Upper lobe of right lung (tissue), 1 donor: ENCODE data around the gene SRGAP3. TPM values are rescaled to one million over a fixed set of nuclear protein-coding genes. Genes with fewer than 3 reads are reported as not detected.

Source experiments
- ATAC-seq: fragments of 200-7000 bp; cut with Tn5 transposase; one replicate; pipeline ENCODE4 v1.9.1; 2020; ENCODE audit warnings: mild to moderate bottlenecking, moderate library complexity
- DNase-seq: peaks from one replicate; pipeline ENCODE4 v3.0.0-alpha.2; 2020
- H3K27ac ChIP-seq: fragments of 200-600 bp; one replicate; pipeline ENCODE4 v1.8.0; 2022
- H3K27me3 ChIP-seq: fragments of 200-600 bp; one replicate; pipeline ENCODE4 v1.8.0; 2022; ENCODE audit warnings: mild to moderate bottlenecking
- H3K36me3 ChIP-seq: fragments of 200-600 bp; one replicate; pipeline ENCODE4 v1.8.0; 2022
- H3K4me1 ChIP-seq: fragments of 200-600 bp; one replicate; pipeline ENCODE4 v1.8.0; 2022
- H3K4me3 ChIP-seq: fragments of 200-600 bp; one replicate; pipeline ENCODE4 v1.8.0; 2022; ENCODE audit warnings: mild to moderate bottlenecking
- H3K9me3 ChIP-seq: fragments of 200-600 bp; one replicate; pipeline ENCODE4 v1.8.0; 2022
- intact Hi-C: fragments of 100-400 bp; cut with DNase I; formaldehyde crosslinking; loops from one replicate; pipeline ENCODE4 v1.11.0; 2022
- total RNA-seq: library from RNA; stranded (reverse); fragmentation: NEBNext Ultra II Directional; extraction: Animal tissue kit (Norgen Biotek cat#: 25700); gene quantifications from one replicate; pipeline ENCODE4 v1.2.1, GENCODE V29; 2021
- TF ChIP-seq, protein P1 (sequence below): fragments of 200-600 bp; IDR thresholded peaks from one replicate; pipeline ENCODE4 v1.8.0; 2022; ENCODE audit warnings: antibody characterized with exemption
- donor health status: DM: no; HTN: yes; CAD: no; lungs with severe emphysema.

SRGAP3 gene
- total RNA-seq, 1 donor from 2014 or later: 3.2 TPM

DNA sequence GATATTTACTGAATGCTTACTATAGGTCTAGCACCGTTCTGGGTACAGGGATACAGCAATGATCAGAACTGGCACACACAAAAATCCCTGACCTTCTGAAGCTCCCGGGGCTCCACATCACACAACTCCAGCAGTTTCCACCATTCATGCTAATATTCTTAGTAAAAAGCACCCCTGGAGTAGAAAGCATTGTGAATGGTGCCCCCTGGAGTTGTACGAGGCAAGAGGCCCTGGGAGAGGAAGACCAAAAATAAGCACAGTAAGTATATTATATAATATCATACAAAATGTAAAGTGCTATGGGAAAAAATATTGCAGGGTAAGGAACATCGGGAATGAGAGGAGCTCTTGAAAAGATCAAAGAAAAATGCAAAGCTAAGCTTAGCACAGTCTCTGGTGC is 790 bp upstream of the SRGAP3 start:
- Histone ChIP-seq H3K27ac (no peak overlapping the region), H3K27me3 (no peaks in the 10 kb centered on the region), H3K4me1 (peaks cover 14% of the 10 kb centered on the region), H3K4me3 (no peak overlapping the region), H3K9me3 (no peaks in the 10 kb centered on the region), H3K36me3 (no peaks in the 10 kb centered on the region)
- no peak for ATAC-seq
- intact Hi-C loops: no loop called here
- TF ChIP-seq, protein P1, sequence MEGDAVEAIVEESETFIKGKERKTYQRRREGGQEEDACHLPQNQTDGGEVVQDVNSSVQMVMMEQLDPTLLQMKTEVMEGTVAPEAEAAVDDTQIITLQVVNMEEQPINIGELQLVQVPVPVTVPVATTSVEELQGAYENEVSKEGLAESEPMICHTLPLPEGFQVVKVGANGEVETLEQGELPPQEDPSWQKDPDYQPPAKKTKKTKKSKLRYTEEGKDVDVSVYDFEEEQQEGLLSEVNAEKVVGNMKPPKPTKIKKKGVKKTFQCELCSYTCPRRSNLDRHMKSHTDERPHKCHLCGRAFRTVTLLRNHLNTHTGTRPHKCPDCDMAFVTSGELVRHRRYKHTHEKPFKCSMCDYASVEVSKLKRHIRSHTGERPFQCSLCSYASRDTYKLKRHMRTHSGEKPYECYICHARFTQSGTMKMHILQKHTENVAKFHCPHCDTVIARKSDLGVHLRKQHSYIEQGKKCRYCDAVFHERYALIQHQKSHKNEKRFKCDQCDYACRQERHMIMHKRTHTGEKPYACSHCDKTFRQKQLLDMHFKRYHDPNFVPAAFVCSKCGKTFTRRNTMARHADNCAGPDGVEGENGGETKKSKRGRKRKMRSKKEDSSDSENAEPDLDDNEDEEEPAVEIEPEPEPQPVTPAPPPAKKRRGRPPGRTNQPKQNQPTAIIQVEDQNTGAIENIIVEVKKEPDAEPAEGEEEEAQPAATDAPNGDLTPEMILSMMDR: no peak
- DNase-seq: no peak

DNA sequence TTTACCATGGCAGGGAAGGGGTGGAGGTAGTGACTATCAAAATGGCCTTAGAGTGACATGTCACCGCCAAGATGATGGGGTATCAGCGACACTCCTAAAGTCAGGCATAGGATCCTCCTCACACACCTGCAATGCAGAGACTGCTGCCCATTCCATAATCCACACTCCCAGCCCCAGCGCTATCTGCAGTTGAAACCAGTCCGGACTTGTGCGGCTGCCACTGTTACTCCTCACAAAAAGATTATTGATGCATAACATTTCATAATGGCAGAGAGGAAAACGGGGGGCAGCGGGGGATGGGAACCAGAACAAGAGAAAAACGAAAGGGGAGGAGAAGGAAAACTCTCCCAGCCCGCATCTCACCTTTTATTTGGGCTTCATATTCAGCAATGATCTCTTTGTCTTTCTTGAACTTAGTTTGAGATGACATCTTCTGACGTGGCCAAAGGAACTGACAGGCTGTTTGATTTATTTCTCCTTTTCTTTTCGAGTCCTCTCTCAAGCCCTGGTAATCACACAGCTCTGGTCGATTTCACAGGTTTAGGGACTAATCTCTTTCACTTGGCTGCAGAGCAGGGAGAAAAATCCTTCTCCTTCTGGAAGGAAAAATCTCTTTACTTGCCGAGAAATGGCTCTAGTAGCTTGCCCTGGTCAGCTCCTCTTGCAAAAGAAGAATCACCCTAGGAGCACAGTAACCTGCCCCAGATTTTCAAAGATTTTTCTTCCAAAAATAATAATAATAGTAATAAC is 749 bp downstream of the SRGAP3 start:
- no peaks in the 10 kb centered on the region for H3K9me3 ChIP-seq
- ATAC-seq (no peak), DNase-seq (no peak)
- no peak overlapping the region for H3K27ac ChIP-seq
- TF ChIP-seq, protein P1: no peak
- peak overlapping the region; percentile 62 for H3K4me3 ChIP-seq
- no peaks in the 10 kb centered on the region for H3K36me3 ChIP-seq
- H3K4me1 ChIP-seq: peaks cover 14% of the 10 kb centered on the region
- H3K27me3 ChIP-seq: no peaks in the 10 kb centered on the region
- intact Hi-C loops: no loop called here

DNA sequence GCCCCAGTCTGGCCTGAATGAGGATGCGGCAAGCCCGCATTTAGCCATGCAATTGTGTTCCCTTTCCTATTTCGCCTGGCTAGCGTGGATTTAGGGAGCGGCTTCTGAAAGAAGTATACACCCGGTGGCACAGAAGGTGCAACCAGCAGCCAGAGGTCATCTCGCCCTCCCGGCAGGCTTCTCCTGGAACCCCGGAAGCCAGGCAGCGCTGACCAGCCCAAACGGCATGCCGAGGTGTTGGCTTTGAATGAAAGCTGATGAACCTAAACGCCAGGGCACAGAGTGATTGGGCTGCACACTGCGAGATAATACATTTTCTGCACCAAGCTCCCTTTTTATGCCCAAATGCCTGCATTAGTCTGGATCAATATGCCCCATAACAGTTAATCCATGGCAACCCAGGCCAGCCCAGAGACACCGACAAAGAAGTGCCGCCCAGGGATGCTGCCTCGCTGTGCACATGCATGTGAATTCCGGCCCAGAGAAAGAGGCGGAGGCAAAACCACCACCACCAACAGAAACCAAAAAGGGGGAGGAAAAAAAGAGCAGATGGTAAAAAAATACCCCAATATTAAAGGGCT is 1.4 kb downstream of the SRGAP3 start:
- Histone ChIP-seq H3K4me1 (peaks cover 14% of the 10 kb centered on the region), H3K9me3 (no peaks in the 10 kb centered on the region), H3K27me3 (no peaks in the 10 kb centered on the region), H3K36me3 (no peaks in the 10 kb centered on the region), H3K27ac (no peak overlapping the region), H3K4me3 (peak overlapping the region; percentile 62)
- intact Hi-C loops: no loop called here
- DNase-seq (no peak), ATAC-seq (no peak)
- TF ChIP-seq, protein P1: no peak

DNA sequence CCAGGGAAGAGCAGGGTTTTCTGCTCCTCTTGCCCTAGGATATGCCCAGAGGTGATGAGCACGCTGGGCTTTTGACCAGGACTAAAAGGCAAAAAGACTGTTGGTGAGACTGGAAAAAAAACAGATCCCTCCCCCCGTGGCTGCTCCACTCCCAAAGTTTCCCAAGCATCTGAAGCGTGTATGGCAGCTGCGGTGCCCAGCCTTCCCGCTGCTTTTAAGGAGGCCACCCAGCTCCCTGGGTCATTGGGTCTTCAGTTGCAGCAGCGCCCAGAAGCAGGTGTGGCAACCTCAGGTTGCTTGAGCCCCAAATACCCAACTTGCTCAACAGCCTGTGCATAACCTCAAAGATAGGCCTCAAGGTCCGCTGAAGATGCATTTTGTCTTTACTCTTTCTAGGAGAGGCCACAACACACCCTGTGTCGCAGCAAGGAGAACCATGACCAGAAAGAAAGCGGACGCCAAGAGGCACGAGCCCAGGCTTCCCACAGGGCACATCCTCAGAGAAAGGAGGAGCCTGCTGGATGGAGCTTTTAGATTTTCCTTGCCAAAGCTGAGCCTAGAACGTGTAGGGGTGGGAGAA is 2.0 kb downstream of the SRGAP3 start:
- ATAC-seq: no peak
- Histone ChIP-seq H3K36me3 (no peaks in the 10 kb centered on the region), H3K4me1 (peaks cover 14% of the 10 kb centered on the region), H3K4me3 (no peak overlapping the region), H3K27me3 (no peaks in the 10 kb centered on the region), H3K9me3 (no peaks in the 10 kb centered on the region), H3K27ac (no peak overlapping the region)
- no peak for DNase-seq
- intact Hi-C loops: no loop called here
- TF ChIP-seq, protein P1: no peak

DNA sequence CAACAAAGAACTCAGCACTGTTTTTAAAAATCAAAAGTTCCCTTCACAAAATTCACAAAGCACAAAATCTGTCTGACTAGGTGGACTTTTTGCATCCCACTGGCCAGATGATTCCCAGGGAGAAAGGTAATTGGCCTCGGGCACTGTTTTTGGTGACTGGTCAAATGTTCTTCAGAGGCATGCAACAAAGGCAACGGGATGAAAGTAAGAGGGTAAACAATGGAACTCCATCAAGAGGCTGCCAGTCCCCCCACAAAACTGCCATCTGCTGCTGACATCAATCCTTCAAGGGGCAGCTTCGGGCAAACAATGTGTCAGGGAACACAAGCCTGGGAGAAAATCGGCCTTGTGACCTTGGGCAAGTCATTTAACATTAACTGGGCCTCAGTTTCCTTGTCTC is 3.3 kb downstream of the SRGAP3 start:
- intact Hi-C loops: no loop called here
- Histone ChIP-seq H3K27me3 (no peaks in the 10 kb centered on the region), H3K4me1 (peaks cover 14% of the 10 kb centered on the region), H3K4me3 (no peak overlapping the region), H3K9me3 (no peaks in the 10 kb centered on the region), H3K36me3 (no peaks in the 10 kb centered on the region), H3K27ac (no peak overlapping the region)
- TF ChIP-seq, protein P1: no peak
- ATAC-seq (no peak), DNase-seq (no peak)
